Cardiac muscle cell (in vitro differentiated cells and primary cell): ENCODE measurements around the gene C10orf95. TPM values are rescaled to one million over a fixed set of nuclear protein-coding genes. Genes with fewer than 3 reads are reported as not detected.

Source experiments
- DNase-seq, 2 donors: peaks; one replicate each; pipeline versions ENCODE4 v3.0.0 to v3.0.0-alpha.2; 2010 to 2017; ENCODE audit warnings: low read depth in 1 of 2, low spot score in 1 of 2
- H3K27ac ChIP-seq: fragments of 200-600 bp; sonication (generic); 2 replicates; pipeline ENCODE4 v1.5.1; 2016
- H3K27me3 ChIP-seq: fragments of 200-600 bp; sonication (generic); 2 replicates; pipeline ENCODE4 v1.6.0; 2016; ENCODE audit warnings: control low read depth
- H3K36me3 ChIP-seq: fragments of 200-600 bp; sonication (generic); 2 replicates; pipeline ENCODE4 v1.5.1; 2016; ENCODE audit warnings: control low read depth
- H3K4me1 ChIP-seq: fragments of 200-600 bp; sonication (generic); 2 replicates; pipeline ENCODE4 v1.8.1; 2017; ENCODE audit warnings: low read depth, mild to moderate bottlenecking, mixed run types
- H3K4me3 ChIP-seq: fragments of 200-600 bp; sonication (generic); 2 replicates; pipeline ENCODE4 v1.5.1; 2016; ENCODE audit warnings: mild to moderate bottlenecking
- H3K9me3 ChIP-seq: fragments of 200-600 bp; sonication (generic); 2 replicates; pipeline ENCODE4 v1.5.1; 2017; ENCODE audit warnings: low read depth, mild to moderate bottlenecking, control low read depth
- polyA plus RNA-seq: library from polyadenylated mRNA; unstranded; fragments of >200 nt; fragmentation: Nextera tagmentation; extraction: Ambion mirVana; gene quantifications from 2 replicates; pipeline ENCODE4 v1.2.1, GENCODE V29; 2016
- total RNA-seq: library from RNA; depleted of rRNA; stranded (reverse); fragments of >200 nt; gene quantifications from 2 replicates; pipeline ENCODE4 v1.2.3, GENCODE V29; 2016
- TF ChIP-seq, protein P1 (sequence below): IDR thresholded peaks from 2 replicates; pipeline ENCODE4 v1.5.1; 2012; ENCODE audit warnings: low read depth, mild to moderate bottlenecking, low read length

Gene C10orf95
- total and polyA plus RNA-seq, 2 experiments from 2014 or later: 1.7 TPM; not detected in 1

- peak within 1 kb of the TSS; percentile 86 for H3K27ac ChIP-seq
- DNase-seq: peak; percentile 97 to 99
- no peaks in the 10 kb centered on the region for H3K9me3 ChIP-seq
- peaks cover 19% of the 10 kb centered on the region for H3K4me1 ChIP-seq
- H3K36me3 ChIP-seq: peaks cover 7% of the 10 kb centered on the region
- peak within 1 kb of the TSS; percentile 55 for H3K4me3 ChIP-seq
- TF ChIP-seq, protein P1, sequence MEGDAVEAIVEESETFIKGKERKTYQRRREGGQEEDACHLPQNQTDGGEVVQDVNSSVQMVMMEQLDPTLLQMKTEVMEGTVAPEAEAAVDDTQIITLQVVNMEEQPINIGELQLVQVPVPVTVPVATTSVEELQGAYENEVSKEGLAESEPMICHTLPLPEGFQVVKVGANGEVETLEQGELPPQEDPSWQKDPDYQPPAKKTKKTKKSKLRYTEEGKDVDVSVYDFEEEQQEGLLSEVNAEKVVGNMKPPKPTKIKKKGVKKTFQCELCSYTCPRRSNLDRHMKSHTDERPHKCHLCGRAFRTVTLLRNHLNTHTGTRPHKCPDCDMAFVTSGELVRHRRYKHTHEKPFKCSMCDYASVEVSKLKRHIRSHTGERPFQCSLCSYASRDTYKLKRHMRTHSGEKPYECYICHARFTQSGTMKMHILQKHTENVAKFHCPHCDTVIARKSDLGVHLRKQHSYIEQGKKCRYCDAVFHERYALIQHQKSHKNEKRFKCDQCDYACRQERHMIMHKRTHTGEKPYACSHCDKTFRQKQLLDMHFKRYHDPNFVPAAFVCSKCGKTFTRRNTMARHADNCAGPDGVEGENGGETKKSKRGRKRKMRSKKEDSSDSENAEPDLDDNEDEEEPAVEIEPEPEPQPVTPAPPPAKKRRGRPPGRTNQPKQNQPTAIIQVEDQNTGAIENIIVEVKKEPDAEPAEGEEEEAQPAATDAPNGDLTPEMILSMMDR: no peak
- H3K27me3 ChIP-seq: no peaks in the 10 kb centered on the region
Measured at GRCh38 chr10:102420714-102421506, 30.4 kb downstream of the C10orf95 start, which contains the start of gene FBXL15. TSS of gene FBXL15 (plus strand) at chr10:102420836. CDS start at chr10:102421130, 294 bp downstream.

DNA sequence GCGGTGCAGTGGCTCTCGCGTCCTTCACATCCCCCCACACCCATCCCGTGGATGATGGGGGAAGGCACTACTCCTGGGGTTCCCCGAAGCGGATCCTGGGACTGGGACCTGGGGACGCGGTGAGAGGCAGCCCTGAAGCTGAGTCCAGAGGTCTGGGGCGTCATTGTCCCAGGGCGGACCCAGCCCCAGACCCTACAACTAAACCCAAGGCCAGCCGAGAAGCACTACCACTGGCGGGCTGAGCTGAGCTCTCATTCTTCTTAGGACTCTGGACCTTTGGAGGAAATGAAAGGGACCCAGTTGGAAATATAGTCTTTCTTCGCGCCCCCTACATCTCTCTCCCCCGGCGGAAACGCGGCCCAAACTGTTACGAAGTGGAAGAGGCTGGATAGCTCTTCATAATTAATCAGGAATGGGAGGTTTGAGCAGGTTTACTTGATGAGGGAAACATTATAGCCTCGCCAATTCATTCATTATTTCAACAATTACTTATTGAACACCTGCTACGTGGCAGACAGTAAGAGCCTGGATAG is 31.1 kb downstream of the C10orf95 start:
- Histone ChIP-seq H3K36me3 (peaks cover 7% of the 10 kb centered on the region), H3K4me3 (peak overlapping the region; percentile 55), H3K9me3 (no peaks in the 10 kb centered on the region), H3K27me3 (no peaks in the 10 kb centered on the region), H3K4me1 (peaks cover 19% of the 10 kb centered on the region), H3K27ac (peak overlapping the region; percentile 86)
- TF ChIP-seq, protein P1: no peak
- no peak for DNase-seq

DNA sequence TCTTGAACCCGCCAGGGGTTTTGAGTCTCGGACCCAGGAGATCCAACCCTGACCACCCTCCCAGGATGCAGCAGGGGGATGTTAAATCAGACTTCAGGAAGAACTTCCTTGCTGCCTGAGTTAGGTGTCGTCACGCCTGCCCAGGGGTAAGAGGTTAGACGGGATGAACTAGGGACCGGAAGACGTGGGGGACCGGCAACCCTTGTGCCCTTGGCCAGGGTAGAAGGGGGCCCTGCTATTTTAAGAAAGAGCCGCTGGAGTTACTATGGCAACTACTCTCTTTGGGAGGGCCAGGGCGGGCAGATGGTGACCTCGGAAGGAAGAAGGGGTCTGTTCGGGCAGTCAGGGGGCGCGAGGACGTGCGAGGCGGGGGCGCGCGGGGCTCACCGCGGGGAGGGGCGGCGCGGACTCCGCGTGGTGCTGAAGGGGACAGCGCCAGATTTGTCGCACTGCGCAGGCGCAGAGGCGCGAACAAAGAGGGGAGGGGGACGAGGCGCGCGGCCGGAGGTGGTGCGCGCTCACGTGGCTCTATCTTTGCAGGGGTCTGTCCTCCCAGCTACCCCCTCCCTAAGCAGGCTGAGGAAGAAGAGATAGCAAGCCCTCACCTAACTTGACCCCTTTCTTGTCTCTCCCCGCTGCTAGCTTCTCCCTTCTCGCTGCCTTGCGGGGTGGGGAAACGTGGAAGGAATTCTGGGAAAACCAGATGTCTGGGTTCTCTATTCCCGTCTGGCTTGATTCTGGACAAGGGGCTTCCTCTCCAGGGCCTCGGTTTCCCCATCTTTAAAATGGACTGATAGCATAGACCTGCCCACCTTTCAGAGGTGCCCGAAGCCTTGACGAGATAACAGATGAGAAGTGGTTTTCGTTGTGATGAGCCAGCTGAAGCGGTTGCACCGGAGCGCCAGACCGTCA is 31.8 kb downstream of the C10orf95 start:
- Histone ChIP-seq H3K27me3 (no peaks in the 10 kb centered on the region), H3K4me1 (peaks cover 19% of the 10 kb centered on the region), H3K9me3 (no peaks in the 10 kb centered on the region), H3K4me3 (peak overlapping the region; percentile 55), H3K36me3 (peaks cover 7% of the 10 kb centered on the region), H3K27ac (peak overlapping the region; percentile 86)
- TF ChIP-seq, protein P1: no peak
- DNase-seq: peak in 1 of 2 donors; percentile 82

DNA sequence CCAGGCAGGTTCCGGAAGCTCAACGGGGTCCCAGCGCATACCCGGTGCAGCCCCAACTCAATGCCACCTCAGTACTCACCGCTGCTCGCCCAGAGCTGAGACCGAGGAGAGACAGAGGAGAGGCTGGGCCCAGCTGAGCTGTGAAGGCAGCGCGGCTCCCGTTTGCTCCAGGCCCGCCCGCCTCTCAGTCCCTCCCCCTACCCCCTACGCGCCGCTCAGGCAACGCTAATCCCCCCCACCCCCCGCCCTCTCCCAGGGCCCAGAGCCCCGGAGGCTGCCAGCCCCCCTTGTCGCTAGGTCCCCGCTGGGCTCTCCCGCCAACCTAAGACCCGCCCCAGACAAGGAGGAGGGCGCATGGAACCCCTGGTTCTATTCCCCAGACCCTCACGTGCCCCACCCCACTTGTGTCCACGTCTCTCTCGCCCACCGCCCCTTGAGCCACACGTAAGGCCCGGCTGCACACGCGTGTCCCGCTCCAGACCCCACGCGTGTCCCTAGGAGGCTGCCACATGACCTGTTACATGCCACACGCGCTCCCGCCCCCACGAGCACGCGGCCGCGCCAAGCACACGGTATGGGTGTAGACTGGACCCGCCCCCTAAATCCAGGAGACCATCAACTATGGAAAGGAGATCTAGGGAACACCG is 32.6 kb downstream of the C10orf95 start, which contains the start of gene PSD:
TSS of gene PSD (minus strand) at position 164 of the 647 bp plus-strand sequence. CDS start 1,747 bp downstream, outside the sequence.
- Histone ChIP-seq H3K27me3 (no peaks in the 10 kb centered on the region), H3K27ac (no peak within 1 kb of the TSS), H3K4me1 (peaks cover 19% of the 10 kb centered on the region), H3K36me3 (peaks cover 7% of the 10 kb centered on the region), H3K4me3 (peak within 1 kb of the TSS; percentile 55), H3K9me3 (no peaks in the 10 kb centered on the region)
- TF ChIP-seq, protein P1: no peak
- DNase-seq: peak in 1 of 2 donors; percentile 32

DNA sequence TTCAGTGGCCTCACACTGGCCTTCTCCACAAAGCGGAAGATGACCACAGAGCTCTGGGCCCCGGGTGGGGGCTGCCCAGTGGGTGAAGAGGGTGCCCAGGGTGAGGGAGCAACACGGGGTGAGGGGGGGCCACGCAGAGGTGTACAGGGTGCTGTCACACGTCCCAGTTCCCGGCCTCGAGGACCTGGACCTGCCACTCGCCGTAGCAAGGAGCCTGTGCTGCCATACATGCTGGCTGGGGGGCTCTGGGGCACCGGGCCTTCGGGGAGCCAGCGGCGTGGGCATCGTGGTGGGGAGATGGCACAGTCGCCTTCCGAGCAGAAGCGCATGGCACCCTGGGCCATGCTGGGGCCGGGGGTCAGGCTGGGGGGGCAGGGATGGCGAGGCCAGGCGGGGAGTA is 34.6 kb downstream of the C10orf95 start:
- TF ChIP-seq, protein P1: no peak
- Histone ChIP-seq H3K27ac (no peak overlapping the region), H3K4me1 (peaks cover 12% of the 10 kb centered on the region), H3K36me3 (no peaks in the 10 kb centered on the region), H3K27me3 (peaks cover 7% of the 10 kb centered on the region), H3K4me3 (no peak overlapping the region), H3K9me3 (no peaks in the 10 kb centered on the region)
- no peak for DNase-seq
